AG04450 (cell line): ENCODE data around the gene SEMG1. TPM values are rescaled to one million over a fixed set of nuclear protein-coding genes. Genes with fewer than 3 reads are reported as not detected.

Experiments used
- CTCF ChIA-PET: fragments of 300-600, 350-600 bp; formaldehyde crosslinking; extraction: SDS; loops from one replicate; lab custom pipeline; 2022; ENCODE audit warnings: antibody characterized with exemption, inconsistent platforms; lab: Charles Lee
- POLR2A ChIA-PET: fragments of 350-600 bp; formaldehyde crosslinking; extraction: SDS; loops from one replicate; lab custom pipeline; 2021; ENCODE audit warnings: antibody characterized with exemption, inconsistent platforms; lab: Yijun Ruan, JAX
- DNase-seq: peaks from one replicate; pipeline ENCODE4 v3.0.0-alpha.2; 2011; ENCODE audit warnings: low read depth, low spot score
- H3K27ac ChIP-seq: one replicate; pipeline ENCODE4 v1.5.1; 2012; ENCODE audit warnings: low read depth, low read length, control low read depth
- H3K27me3 ChIP-seq: one replicate; pipeline ENCODE4 v1.6.0; 2012; ENCODE audit warnings: low read length; ENCODE audit not compliant: control insufficient read depth, insufficient read depth
- H3K4me3 ChIP-seq: 2 replicates; pipeline ENCODE4 v1.5.1; 2011; ENCODE audit warnings: mild to moderate bottlenecking, low read depth, low read length, control low read depth
- H3K9me3 ChIP-seq: 2 replicates; pipeline ENCODE4 v1.5.1; 2012; ENCODE audit warnings: low read length; ENCODE audit not compliant: control insufficient read depth, insufficient read depth
- CTCF ChIP-seq: IDR thresholded peaks from 2 replicates; pipeline ENCODE4 v1.5.1; 2011; ENCODE audit warnings: low read depth, low read length, control low read depth, inconsistent platforms
- polyA plus RNA-seq: library from polyadenylated mRNA; depleted of rRNA; stranded (reverse); fragments of >200 nt; gene quantifications from 2 replicates; pipeline ENCODE4 v1.2.3, GENCODE V29; 2011

The SEMG1 gene
- polyA plus RNA-seq, 1 experiment: not detected

GRCh38 chr20:45218636-45219035 is 11.8 kb downstream of the SEMG1 start:
- H3K9me3 ChIP-seq: no peaks in the 10 kb centered on the region
- no peak for DNase-seq
- no peak overlapping the region for H3K27ac ChIP-seq
- ChIA-PET POLR2A (no interaction called here), CTCF (no interaction called here)
- no peaks in the 10 kb centered on the region for H3K27me3 ChIP-seq
- H3K4me3 ChIP-seq: no peak overlapping the region
- TF ChIP-seq CTCF: no peak

- no peak for DNase-seq
- no peak within 1 kb of the TSS for H3K27ac ChIP-seq
- H3K4me3 ChIP-seq: no peak within 1 kb of the TSS
- no peak for TF ChIP-seq CTCF
- no peaks in the 10 kb centered on the region for H3K27me3 ChIP-seq
- H3K9me3 ChIP-seq: no peaks in the 10 kb centered on the region
- POLR2A ChIA-PET: no interaction called here
- CTCF ChIA-PET: no interaction called here
Observed at GRCh38 chr20:45221076-45221475, 14.2 kb downstream of the SEMG1 start, which contains the start of gene SEMG2. Gene SEMG2 (plus strand): TSS chr20:45221373. CDS start chr20:45221390, 17 bp downstream.

GRCh38 chr20:45223136-45223535 is 16.3 kb downstream of the SEMG1 start:
- ChIA-PET POLR2A (no interaction called here), CTCF (no interaction called here)
- Histone ChIP-seq H3K9me3 (no peaks in the 10 kb centered on the region), H3K27me3 (no peaks in the 10 kb centered on the region), H3K4me3 (no peak overlapping the region), H3K27ac (no peak overlapping the region)
- no peak for TF ChIP-seq CTCF
- no peak for DNase-seq

GRCh38 chr20:45226287-45226686 is 19.5 kb downstream of the SEMG1 start:
- Histone ChIP-seq H3K27me3 (no peaks in the 10 kb centered on the region), H3K9me3 (no peaks in the 10 kb centered on the region), H3K27ac (no peak overlapping the region), H3K4me3 (no peak overlapping the region)
- DNase-seq: no peak
- TF ChIP-seq CTCF: no peak
- CTCF ChIA-PET: no interaction called here
- POLR2A ChIA-PET: no interaction called here

GRCh38 chr20:45229264-45230056 is 22.6 kb downstream of the SEMG1 start:
- Histone ChIP-seq H3K9me3 (no peaks in the 10 kb centered on the region), H3K27me3 (no peaks in the 10 kb centered on the region), H3K27ac (no peak overlapping the region), H3K4me3 (no peak overlapping the region)
- CTCF ChIA-PET: no interaction called here
- POLR2A ChIA-PET: no interaction called here
- DNase-seq: no peak
- TF ChIP-seq CTCF: peak; percentile 38
